Raji (cell line): Measurements from ENCODE around the gene GLT8D2.

ENCODE experiments used
- POLR2A ChIP-seq: IDR thresholded peaks from 2 replicates; pipeline ENCODE4 v1.6.1; 2011; ENCODE audit warnings: low read depth, low read length, control low read depth; ENCODE audit not compliant: insufficient read depth

Gene GLT8D2

GRCh38 chr12:104059963-104060362 is 10.0 kb upstream of the GLT8D2 start:
- no peak for TF ChIP-seq POLR2A

GRCh38 chr12:104058802-104059201 is 8.8 kb upstream of the GLT8D2 start:
- no peak for TF ChIP-seq POLR2A

- no peak for TF ChIP-seq POLR2A
These were observed 7.8 kb upstream of the GLT8D2 start for GRCh38 chr12:104057771-104058197.

GRCh38 chr12:104056419-104056972 is 6.5 kb upstream of the GLT8D2 start:
- TF ChIP-seq POLR2A, result no peak

GRCh38 chr12:104055686-104056388 is 5.8 kb upstream of the GLT8D2 start:
- TF ChIP-seq POLR2A, result no peak

- TF ChIP-seq POLR2A, result no peak
These were observed 4.8 kb upstream of the GLT8D2 start for GRCh38 chr12:104054681-104055346.

GRCh38 chr12:104050436-104050835 is 449 bp upstream of the GLT8D2 start:
- TF ChIP-seq POLR2A, result no peak

GRCh38 chr12:104049278-104049902 is 597 bp downstream of the GLT8D2 start:
- TF ChIP-seq POLR2A, result no peak

- TF ChIP-seq POLR2A, result no peak
These were observed 1.2 kb downstream of the GLT8D2 start for GRCh38 chr12:104048811-104049210.

GRCh38 chr12:104048162-104048561 is 1.8 kb downstream of the GLT8D2 start:
- TF ChIP-seq POLR2A, result no peak

GRCh38 chr12:104046306-104046705 is 3.7 kb downstream of the GLT8D2 start:
- no peak for TF ChIP-seq POLR2A

GRCh38 chr12:104044158-104044557 is 5.8 kb downstream of the GLT8D2 start:
- TF ChIP-seq POLR2A, result no peak

- no peak for TF ChIP-seq POLR2A
These were observed 7.4 kb downstream of the GLT8D2 start for GRCh38 chr12:104042580-104042979.

- no peak for TF ChIP-seq POLR2A
These were observed 23.0 kb downstream of the GLT8D2 start for GRCh38 chr12:104026841-104027599.

- no peak for TF ChIP-seq POLR2A
These were observed 24.2 kb downstream of the GLT8D2 start for GRCh38 chr12:104025771-104026170.
